Kidney (tissue), 14 donors: ENCODE data around the gene ROS1. TPM values are rescaled to one million over a fixed set of nuclear protein-coding genes. Genes with fewer than 3 reads are reported as not detected.

Experiments used
- DNase-seq, 5 donors: peaks; one replicate each; pipeline ENCODE4 v3.0.0-alpha.2; 2013 to 2020
- FAIRE-seq: peaks from 2 replicates; lab custom pipeline; 2012; peaks lifted over from hg19 to GRCh38; lab: Jason Lieb, UNC
- H3K27ac ChIP-seq, 2 donors: one replicate each; pipeline ENCODE4 v1.7.0; 2013; ENCODE audit warnings: low read depth in 2 of 2, low read length in 2 of 2, inconsistent platforms in 1 of 2
- H3K27me3 ChIP-seq: one replicate; pipeline ENCODE4 v1.7.1; 2013; ENCODE audit warnings: low read length, inconsistent platforms; ENCODE audit not compliant: control insufficient read depth, insufficient read depth
- H3K36me3 ChIP-seq, 3 donors: one replicate each; pipeline versions ENCODE4 v1.7.0 to v1.7.1; 2013; ENCODE audit warnings: low read length in 3 of 3, control low read depth in 1 of 3, inconsistent platforms in 1 of 3; ENCODE audit not compliant: insufficient read depth in 3 of 3, control insufficient read depth in 2 of 3
- H3K4me1 ChIP-seq, 3 donors: one replicate each; pipeline versions ENCODE4 v1.7.0 to v1.7.1; 2013; ENCODE audit warnings: low read length in 3 of 3, inconsistent platforms in 1 of 3, low read depth in 1 of 3; ENCODE audit not compliant: control insufficient read depth in 2 of 3, insufficient read depth in 2 of 3
- H3K4me3 ChIP-seq, 3 donors: one replicate each; pipeline versions ENCODE4 v1.7.0 to v1.8.1; 2013; ENCODE audit warnings: low read length in 3 of 3, control low read depth in 1 of 3, inconsistent platforms in 1 of 3
- H3K9ac ChIP-seq, 3 donors: one replicate each; pipeline versions ENCODE4 v1.7.0 to v1.7.1; 2013; ENCODE audit warnings: low read length in 3 of 3, control low read depth in 1 of 3, inconsistent platforms in 1 of 3
- H3K9me3 ChIP-seq, 3 donors: one replicate each; pipeline versions ENCODE4 v1.7.0 to v1.7.1; 2013; ENCODE audit warnings: low read length in 3 of 3, control low read depth in 1 of 3, inconsistent platforms in 1 of 3; ENCODE audit not compliant: control insufficient read depth in 2 of 3, insufficient read depth in 1 of 3
- intact Hi-C: fragments of 100-400 bp; cut with DNase I; formaldehyde crosslinking; loops from one replicate; pipeline ENCODE4 v1.11.1; 2022
- polyA plus RNA-seq: library from polyadenylated mRNA; stranded (reverse); fragments of 350-450 nt; fragmentation: Illumina TruSeq; extraction: RNeasy Lipid Tissue Mini Kit (QIAGEN cat#74804); gene quantifications from one replicate; pipeline ENCODE4 v1.2.3, GENCODE V29; 2014; ENCODE audit warnings: low read depth, low replicate concordance; ENCODE audit not compliant: insufficient read depth
- total RNA-seq: library from RNA; stranded (reverse); fragmentation: NEBNext Ultra II Directional; extraction: Animal tissue kit (Norgen Biotek cat#: 25700); gene quantifications from one replicate; pipeline ENCODE4 v1.2.1, GENCODE V29; 2021
- TF ChIP-seq, protein P1 (sequence below): IDR thresholded peaks from 3 replicates; pipeline ENCODE4 v1.5.1; 2012; ENCODE audit warnings: mild to moderate bottlenecking, moderate library complexity, borderline replicate concordance; ENCODE audit not compliant: insufficient read depth; ENCODE audit errors: extremely low read depth
- donor health status: control.
- donor health status: control.
- donor health status: control.
- donor health status: control.
- donor health status: control.
- donor health status: DM: yes; HTN: yes; CAD: no.
- donor health status: Normal renal cell carcinoma (clear cell type).

Gene ROS1
- total and polyA plus RNA-seq, 2 donors from 2014 or later = 0.04 to 0.19 TPM

DNA sequence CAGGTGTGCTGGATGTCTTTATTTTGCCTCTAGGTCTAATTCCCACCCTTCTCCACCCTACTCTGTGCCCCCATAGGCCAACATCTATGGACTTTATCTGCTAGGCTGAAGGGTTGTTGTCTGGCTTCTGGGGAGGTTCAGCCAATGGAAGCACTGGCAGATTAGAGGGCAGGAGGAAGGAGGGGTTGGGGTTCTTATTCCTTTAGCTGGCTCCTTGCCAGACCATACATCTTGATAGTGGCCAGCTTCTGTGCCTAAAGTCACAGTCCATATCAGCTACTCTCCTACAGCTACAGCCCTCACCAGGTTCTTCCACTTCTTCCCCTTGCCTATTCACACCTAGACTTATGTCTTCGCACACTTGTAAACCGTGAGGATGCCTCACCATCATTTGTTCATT, 41.1 kb downstream of the ROS1 start:
- FAIRE-seq (no peak), DNase-seq (no peak)
- Histone ChIP-seq H3K27ac (no peak overlapping the region), H3K9me3 (no peaks in the 10 kb centered on the region), H3K27me3 (no peaks in the 10 kb centered on the region), H3K36me3 (no peaks in the 10 kb centered on the region), H3K4me3 (no peak overlapping the region), H3K9ac (no peak overlapping the region), H3K4me1 (no peaks in the 10 kb centered on the region)
- intact Hi-C loops = no loop called here
- TF ChIP-seq, protein P1, sequence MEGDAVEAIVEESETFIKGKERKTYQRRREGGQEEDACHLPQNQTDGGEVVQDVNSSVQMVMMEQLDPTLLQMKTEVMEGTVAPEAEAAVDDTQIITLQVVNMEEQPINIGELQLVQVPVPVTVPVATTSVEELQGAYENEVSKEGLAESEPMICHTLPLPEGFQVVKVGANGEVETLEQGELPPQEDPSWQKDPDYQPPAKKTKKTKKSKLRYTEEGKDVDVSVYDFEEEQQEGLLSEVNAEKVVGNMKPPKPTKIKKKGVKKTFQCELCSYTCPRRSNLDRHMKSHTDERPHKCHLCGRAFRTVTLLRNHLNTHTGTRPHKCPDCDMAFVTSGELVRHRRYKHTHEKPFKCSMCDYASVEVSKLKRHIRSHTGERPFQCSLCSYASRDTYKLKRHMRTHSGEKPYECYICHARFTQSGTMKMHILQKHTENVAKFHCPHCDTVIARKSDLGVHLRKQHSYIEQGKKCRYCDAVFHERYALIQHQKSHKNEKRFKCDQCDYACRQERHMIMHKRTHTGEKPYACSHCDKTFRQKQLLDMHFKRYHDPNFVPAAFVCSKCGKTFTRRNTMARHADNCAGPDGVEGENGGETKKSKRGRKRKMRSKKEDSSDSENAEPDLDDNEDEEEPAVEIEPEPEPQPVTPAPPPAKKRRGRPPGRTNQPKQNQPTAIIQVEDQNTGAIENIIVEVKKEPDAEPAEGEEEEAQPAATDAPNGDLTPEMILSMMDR = no peak

DNA sequence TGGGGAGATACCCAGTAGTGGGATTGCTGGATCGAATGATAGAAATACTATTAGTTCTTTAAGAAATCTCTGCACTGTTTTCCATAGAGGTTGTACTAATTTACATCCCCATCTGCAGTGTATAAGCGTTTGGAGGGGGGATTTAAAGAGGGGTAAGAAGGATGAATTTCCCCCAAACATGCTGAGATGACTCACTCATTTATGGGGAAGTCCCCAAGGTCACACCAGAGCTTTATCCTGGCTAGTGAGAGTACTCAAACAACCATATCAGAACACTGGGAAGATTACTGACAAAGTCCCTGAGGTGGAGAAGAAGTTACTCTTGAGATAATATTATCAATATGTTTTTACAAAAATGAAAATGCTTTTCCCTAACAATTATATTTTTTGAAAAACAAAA, 44.0 kb downstream of the ROS1 start:
- TF ChIP-seq, protein P1 = no peak

DNA sequence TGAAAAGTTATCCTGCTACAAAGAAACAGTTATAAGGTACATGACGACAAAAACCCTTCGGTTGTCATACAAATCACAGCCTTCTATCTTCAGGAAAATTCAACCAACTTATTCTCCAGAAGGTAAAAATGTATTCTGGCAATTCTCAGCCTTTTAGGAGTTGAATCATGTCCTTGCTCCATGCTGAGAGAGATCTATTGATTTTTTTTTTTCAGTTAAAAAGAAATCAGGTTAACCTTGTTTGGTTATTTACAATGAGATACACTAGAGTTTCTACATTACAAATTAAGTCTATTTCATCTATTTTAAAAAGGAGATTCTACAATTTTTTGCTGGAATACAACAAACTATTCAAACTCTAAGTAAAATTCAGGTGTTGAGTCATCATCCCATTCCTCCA, 45.4 kb downstream of the ROS1 start:
- H3K4me1 ChIP-seq = no peaks in the 10 kb centered on the region
- no peak for DNase-seq

More for the DNA sequence above, 44.0 kb downstream of the ROS1 start:
- no peaks in the 10 kb centered on the region for H3K27me3 ChIP-seq
- H3K9ac ChIP-seq = no peak overlapping the region
- H3K9me3 ChIP-seq = no peaks in the 10 kb centered on the region
- intact Hi-C loops = no loop called here
- H3K4me1 ChIP-seq = no peaks in the 10 kb centered on the region
- no peak overlapping the region for H3K27ac ChIP-seq
- no peaks in the 10 kb centered on the region for H3K36me3 ChIP-seq
- H3K4me3 ChIP-seq = no peak overlapping the region
- DNase-seq (no peak), FAIRE-seq (no peak)

GRCh38 chr6:117375446-117375845, 50.3 kb downstream of the ROS1 start:
- Histone ChIP-seq H3K9me3 (no peaks in the 10 kb centered on the region), H3K36me3 (no peaks in the 10 kb centered on the region), H3K27me3 (no peaks in the 10 kb centered on the region), H3K27ac (no peak overlapping the region), H3K9ac (no peak overlapping the region), H3K4me3 (no peak overlapping the region), H3K4me1 (no peaks in the 10 kb centered on the region)
- TF ChIP-seq, protein P1 = no peak
- intact Hi-C loops = no loop called here
- FAIRE-seq (no peak), DNase-seq (no peak)

More for the DNA sequence above, 45.4 kb downstream of the ROS1 start:
- Histone ChIP-seq H3K36me3 (no peaks in the 10 kb centered on the region), H3K27ac (no peak overlapping the region), H3K4me3 (no peak overlapping the region), H3K9ac (no peak overlapping the region), H3K9me3 (no peaks in the 10 kb centered on the region), H3K27me3 (no peaks in the 10 kb centered on the region)
- intact Hi-C loops = no loop called here
- FAIRE-seq = no peak
- TF ChIP-seq, protein P1 = no peak
